ENCODE results near the gene PARL.

The PARL gene, protein sequence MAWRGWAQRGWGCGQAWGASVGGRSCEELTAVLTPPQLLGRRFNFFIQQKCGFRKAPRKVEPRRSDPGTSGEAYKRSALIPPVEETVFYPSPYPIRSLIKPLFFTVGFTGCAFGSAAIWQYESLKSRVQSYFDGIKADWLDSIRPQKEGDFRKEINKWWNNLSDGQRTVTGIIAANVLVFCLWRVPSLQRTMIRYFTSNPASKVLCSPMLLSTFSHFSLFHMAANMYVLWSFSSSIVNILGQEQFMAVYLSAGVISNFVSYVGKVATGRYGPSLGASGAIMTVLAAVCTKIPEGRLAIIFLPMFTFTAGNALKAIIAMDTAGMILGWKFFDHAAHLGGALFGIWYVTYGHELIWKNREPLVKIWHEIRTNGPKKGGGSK

DNA sequence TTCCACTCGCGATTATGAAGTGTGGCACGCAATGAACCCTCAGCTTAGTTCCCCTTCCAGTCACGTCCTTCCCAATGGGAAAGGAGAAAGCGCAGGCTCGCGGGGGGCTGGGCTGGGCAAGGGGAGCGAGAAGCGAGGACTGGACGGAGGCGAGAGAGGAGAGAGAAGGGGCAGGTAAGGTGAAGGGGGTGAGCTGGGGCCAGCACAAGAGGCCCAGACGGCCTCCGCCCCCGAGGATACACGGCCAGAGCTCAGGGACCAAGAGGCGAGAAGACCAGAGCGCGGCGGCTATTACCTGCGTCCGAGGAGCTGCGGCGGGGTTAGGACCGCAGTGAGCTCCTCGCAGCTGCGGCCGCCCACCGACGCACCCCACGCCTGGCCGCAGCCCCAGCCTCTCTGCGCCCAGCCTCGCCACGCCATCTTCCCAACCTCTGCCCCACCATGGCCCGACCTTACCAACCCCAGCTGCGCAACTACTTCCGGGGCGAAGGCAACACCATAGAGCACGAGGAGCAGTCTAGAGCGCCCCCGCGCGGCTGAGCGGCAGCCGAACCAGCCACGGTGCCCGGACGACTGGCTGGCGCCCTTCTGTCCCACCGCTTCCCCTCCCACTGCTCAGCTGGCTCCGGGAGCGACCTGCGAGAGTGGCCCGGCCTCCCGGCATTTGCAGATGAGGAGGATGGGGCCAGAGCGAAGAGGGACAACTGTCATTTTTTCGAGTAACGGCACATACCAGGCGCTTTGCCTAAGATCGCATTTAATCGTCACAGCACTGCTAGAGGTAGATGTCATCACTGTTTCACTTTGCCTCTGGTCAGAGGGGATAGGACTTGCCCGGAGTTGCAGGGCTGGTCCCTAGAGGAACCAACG is at the start of gene PARL:
TSS of gene PARL (minus strand) at position 454 of the 870 bp plus-strand sequence. CDS start at position 420, 34 bp downstream.
- in situ Hi-C loops (cut with MboI; ENCODE audit: low sequenced_read_pairs), result no loop called here

DNA sequence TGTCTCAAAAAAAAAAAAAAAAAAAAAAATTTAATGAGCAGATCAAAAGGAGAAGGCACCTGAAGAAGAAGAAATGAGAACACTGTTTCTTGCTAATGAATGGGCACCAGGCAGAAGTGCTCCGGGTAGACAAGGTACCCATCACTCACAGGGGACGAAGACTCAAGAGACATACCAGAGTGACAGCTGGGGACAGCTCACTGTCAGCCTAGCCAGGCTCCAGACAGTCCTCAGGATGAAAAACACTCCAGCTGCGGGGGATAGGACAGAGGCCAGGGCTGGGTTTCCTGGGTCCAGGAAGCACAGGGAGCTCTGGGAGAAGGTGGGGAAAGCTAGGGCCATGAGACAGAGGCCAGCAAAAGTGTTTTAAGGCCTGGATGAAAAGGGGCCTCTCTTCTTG is 48.5 kb upstream of the PARL start:
- in situ Hi-C loops (cut with MboI; ENCODE audit: low sequenced_read_pairs), result no loop called here

DNA sequence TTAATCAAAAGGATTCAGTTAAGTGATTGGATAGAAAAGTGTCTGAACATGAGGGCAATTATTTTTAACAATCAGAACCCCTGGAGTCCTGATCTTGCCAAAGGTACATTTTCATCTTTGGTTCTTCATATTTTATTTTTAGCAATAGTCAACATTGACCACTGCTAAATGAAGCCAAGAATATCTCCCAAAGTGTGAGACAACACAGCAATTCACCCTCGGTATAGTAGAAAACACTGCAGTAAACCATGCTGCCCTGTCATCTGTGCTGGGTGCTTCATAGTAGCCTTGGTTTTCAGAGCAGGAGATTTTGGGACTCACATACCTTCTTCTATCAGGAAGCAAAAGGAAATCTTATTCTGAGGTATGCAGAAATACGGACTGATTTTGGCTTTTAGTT is 47.2 kb upstream of the PARL start:
- in situ Hi-C loops (cut with MboI; ENCODE audit: low sequenced_read_pairs), result no loop called here

DNA sequence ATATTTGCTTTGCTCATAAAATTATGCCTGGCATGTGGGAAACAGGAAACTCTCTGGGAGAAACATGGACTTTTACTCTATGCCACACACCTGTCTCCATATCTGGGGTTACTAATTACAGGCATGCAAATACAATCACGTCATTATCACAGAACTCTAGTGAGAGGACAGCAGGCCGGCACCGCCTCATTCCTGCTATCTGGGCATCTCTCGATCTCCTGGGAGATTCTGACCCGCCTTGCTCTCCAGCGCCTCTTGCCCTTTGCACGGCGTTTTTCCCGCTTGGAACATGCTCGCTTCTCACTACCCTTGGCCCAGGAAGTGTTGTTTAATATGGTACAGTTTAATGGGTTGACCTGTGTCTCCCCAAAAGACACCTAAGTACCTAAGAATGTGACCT is 45.4 kb upstream of the PARL start:
- in situ Hi-C loops (cut with MboI; ENCODE audit: low sequenced_read_pairs), result no loop called here

DNA sequence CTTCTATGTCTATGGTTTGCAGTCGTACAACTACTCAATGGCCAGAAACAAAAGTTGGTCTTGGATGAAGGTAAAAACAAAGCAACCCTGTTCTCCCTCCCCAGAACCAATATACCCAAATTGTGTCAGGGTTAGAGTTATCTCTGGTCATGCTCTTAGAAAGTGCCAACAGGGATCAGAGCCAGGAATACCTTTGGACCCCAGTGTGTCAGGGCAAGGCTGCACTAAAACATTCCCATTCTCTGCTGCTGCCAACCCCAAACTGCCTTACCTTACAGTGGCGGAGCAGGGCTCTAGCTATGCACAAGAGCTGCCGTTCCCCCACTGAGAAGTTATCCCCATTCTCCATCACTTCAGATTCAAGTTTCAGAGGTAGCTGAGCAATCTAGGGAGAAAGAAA is 42.4 kb upstream of the PARL start:
- in situ Hi-C loops (cut with MboI; ENCODE audit: low sequenced_read_pairs), result no loop called here

DNA sequence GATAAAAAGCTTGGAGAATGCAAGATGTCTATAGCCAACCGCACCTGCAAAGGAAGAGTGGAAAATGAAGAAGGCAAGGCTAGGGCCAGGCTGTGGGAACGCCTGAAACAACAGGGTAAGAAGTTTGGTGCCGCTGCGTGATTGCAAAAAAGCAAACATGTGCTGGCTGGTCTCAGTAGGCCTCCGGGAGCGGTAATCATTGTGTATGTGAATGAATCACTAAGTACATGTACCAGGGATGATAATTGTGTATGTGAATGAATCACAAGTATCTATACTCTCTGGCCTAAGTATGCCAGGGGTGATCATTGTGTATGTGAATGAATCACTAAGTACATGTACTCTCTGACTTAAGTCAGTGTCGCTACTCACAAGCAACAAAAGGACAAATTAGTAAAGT is 40.3 kb upstream of the PARL start:
- in situ Hi-C loops (cut with MboI; ENCODE audit: low sequenced_read_pairs), result no loop called here

DNA sequence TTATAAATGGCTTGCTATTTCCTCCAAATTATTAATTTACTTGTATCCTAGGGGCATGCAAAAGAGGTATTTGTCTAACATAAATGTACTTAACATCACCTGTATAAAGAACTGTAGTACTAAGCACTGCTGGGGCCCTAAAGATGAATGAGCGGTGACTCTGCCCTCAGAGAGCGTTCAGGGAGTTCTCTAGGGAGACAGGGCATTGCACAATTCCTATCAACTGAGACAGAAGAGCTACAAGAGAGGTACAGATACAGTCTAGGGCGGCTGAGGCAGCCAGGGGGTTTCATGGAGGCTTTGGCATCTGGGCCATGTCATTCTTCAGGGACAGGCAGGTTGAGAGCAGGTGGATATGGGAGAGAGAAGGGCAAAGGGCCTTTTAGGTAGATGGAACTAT is 39.9 kb upstream of the PARL start:
- in situ Hi-C loops (cut with MboI; ENCODE audit: low sequenced_read_pairs), result no loop called here

DNA sequence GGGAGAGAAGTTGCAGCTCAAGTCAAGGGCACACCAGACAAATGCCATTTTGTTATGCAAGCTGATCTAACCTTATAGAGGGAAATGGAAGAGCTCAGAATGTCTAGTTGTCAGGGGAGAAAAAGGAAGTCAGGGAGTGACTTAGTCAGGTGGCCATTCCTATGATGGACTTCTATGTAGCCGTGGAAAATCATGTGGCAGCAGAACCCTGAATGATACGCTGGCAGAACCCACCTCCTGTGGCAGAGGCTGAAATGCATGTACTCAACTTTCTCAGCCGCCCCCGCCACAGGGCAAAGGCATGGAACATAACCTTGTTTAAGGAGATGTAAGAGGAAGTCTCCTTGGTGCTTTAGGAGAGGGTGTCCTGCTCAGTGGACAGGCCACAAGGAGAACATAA is 37.7 kb upstream of the PARL start:
- in situ Hi-C loops (cut with MboI; ENCODE audit: low sequenced_read_pairs), result no loop called here

DNA sequence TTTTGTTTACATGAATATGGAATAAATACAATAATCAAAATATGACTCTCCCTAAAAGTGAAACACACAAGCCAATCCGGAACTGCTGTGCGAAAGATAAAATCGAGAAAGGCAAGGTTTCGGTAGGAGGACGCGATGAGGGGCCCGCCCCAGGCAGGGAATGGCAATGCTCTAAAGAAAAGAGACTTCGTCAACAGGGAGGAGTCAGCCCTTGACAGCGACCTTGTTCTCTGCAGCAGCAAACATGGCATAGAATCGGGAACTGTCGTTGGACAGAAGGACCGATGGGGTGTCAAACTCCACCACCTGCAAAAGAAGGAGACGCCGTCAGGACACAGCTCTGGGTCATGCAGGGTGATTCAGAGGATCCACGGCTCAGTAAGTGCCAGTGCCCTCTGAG is 36.4 kb upstream of the PARL start:
- in situ Hi-C loops (cut with MboI; ENCODE audit: low sequenced_read_pairs), result no loop called here

DNA sequence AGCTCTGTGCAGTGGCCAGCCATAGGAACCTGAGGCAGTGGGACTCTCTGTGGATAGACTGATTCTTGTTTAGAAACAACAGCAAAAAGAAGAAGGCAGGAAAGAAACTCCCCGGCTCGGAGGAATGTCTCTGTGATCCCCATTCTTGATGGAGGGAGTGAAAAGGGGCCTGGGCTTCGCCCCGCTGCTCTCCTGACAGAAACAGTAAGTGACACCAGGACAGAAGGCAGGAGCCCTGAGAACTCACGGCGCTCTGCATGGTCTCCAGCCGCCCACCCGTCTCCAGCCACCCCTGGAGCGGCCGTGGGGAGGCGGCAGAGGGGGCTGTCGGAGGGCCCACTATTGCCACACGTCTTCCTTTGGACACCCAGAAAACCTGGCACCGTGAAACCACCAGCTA is 35.7 kb upstream of the PARL start:
- in situ Hi-C loops (cut with MboI; ENCODE audit: low sequenced_read_pairs), result no loop called here

DNA sequence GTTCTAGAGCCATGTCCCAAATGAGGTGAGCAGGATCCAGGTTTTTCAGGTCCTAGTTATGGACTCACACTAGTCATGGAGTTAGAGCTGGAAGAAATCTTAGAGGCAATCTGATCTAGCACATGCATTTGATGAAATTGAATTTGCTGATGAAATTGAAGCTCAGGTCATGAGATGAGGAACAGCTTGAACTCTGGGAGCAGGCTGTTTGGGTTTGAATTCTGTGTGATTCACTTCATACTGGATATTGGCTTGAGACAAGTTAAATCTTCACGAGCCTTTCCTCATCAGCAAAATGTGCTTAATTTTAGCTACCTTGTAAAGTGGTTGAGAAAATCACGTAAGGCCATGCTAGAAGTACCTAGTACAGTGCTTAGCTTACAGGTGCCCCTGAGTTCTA is 33.5 kb upstream of the PARL start:
- in situ Hi-C loops (cut with MboI; ENCODE audit: low sequenced_read_pairs), result no loop called here

DNA sequence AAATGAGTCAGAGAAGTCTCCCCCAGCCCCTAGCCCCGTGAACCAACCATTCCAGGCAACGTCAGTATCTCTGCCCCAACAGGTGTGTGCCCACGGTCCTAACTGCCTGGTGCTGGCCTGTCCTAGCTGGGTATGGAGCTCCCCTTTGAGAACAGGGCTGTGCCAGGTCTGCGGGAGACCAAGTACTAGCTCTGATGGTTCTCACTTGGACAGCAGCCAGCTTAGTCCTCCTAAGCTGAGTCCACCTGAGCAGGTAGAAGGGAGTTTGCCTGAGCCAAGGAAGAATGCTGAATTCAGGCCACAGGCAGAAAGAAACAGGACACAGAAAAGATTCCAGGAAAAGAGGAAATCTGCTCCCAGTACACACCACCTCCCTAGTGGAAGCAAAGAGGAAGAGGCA is 33.1 kb upstream of the PARL start:
- in situ Hi-C loops (cut with MboI; ENCODE audit: low sequenced_read_pairs), result no loop called here

DNA sequence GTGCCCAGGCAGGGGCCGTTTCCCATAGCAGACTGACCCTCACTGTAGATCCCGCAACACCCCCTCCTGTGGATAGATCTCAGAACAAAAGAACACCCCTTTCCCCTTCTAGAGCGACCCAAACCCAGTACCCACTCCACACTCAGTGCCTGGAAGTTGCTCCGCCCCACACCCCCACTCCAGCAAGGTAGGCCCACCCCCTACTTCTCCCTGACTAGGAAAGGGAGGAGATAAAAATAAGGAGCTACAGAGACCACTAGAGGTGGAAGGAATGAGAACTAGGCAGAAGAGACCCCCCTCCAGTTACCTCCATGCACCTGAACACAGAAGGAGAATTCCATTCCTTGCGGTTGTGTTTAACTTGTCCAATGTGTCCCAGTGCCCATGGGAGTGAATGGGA is 30.2 kb upstream of the PARL start:
- in situ Hi-C loops (cut with MboI; ENCODE audit: low sequenced_read_pairs), result no loop called here

DNA sequence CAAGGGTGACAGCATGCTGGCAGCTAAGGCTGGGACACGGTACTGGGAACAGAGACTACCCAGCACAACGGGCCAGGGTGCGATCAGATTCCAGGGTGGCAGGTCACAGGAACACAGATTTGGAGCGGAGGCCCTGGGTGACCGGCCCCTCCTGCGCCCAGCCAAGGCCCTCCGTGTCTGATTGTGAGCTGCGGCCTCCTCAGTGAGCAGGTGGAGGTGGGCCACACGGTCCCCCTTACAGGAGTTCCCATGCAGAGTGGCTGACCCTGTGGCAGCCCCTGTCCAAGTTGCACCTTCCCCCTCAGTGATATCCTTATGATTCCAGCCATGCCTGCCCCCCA is 28.9 kb upstream of the PARL start:
- in situ Hi-C loops (cut with MboI; ENCODE audit: low sequenced_read_pairs), result no loop called here

DNA sequence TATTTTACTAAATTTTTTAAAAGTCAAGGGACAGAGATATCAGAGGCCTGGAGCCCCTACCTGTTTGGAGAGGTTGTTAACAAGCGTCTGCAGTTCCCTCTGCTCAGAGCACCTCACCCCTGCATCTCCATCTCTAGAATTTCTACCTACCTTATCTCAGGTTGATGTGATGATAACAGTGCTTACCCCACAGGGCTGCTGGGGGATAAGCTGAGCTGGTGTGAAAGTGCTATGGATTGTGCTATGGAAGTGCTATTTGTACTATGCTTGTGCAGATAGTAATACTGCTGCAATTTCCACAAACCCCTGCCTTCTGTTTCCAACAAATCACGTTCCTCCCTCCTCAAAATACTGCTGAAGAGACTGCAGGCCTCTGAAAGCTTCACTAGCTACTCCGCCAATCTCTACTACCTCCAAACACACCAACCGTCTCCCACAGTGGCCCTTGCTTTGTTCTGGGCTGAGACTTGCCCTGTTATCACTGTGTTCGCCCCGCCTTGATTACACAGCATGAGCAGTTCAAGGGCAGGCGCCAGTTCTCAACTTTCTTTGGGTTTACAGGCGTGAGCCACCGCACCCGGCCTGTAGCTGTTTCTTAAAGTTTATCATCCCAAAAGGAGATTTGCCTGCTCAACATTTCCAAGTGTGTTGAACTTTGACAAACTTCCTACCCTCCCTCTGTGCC is 28.4 kb upstream of the PARL start:
- in situ Hi-C loops (cut with MboI; ENCODE audit: low sequenced_read_pairs), result no loop called here

DNA sequence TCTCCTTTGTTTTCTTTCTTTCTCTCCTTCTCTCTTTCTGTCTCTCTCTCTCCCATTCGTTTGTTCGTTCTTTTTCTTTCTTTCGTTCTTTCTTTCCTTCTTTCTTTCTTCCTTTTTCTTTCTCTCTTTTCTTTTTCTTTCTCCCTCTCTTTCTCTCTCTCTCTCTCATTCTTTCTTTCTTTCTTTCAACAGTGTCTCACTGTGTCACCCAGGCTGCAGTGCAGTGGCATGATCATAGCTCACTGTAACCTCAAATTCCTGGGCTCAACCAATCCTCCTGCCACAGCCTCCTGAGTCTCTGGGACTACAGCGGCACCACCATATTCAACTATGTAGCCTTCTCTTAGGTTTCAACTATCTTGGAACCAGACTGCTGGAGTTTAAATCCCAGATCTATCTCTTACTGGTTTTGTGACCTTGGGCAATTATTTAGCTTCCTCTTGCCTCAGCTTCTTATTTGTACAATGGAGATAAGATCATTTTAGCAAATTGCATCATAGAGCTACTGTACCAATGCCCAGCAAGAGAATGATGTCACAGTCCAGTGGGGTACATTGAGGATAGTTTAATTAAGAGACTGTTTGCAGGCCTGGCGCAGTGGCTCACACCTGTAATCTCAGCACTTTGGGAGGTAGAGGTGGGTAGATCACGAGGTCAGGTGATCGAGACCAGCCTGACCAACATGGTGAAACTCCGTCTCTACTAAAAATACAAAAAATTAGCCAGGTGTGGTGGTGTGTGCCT is 27.3 kb upstream of the PARL start:
- in situ Hi-C loops (cut with MboI; ENCODE audit: low sequenced_read_pairs), result no loop called here

DNA sequence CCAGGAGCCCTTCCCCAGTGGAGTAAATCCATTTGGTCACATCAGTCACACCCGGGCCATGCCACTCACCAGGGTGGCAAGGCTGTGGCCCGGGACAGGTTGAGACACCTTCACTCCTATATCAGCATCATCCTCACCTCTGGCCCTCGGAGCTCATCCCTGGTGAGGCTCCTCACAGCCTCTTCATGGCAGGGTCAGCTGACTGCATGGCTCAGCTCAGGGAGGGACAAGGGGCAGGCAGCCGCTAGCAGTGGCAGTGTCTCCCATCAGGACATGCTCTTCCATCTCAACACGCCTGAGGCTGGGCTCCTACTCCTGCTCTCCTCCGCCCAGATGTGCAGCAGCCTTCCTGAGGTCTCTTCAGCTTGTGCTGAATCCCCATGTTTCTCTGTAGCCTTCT is 26.4 kb upstream of the PARL start:
- in situ Hi-C loops (cut with MboI; ENCODE audit: low sequenced_read_pairs), result no loop called here

DNA sequence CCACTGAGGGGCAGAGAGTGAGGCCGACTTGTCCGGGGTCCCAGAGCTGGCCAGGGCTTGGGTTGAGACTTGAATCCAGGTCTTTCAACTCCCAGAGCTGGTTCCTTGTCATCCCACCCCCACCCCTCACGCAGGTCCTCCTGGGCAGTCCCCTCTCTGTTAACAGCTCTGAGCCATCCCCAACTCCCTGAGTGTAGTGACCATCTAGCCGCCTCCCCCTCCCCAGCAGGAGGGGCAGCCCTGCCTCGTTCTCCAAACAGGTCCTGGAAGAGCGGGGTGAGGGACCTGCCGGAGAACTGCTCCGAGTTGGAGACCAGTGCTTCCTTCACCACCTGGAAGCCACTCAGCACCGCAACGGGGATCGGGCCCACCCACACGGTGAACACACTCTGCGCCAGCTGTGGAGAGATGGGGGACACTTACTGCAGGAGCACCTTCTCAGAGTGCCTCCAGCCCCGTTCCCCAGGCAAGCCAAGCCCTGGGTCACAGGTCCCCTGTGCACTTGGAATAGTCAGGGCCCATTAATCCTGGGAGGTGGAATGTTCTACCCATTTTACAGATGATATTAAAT is 24.4 kb upstream of the PARL start:
- in situ Hi-C loops (cut with MboI; ENCODE audit: low sequenced_read_pairs), result no loop called here

DNA sequence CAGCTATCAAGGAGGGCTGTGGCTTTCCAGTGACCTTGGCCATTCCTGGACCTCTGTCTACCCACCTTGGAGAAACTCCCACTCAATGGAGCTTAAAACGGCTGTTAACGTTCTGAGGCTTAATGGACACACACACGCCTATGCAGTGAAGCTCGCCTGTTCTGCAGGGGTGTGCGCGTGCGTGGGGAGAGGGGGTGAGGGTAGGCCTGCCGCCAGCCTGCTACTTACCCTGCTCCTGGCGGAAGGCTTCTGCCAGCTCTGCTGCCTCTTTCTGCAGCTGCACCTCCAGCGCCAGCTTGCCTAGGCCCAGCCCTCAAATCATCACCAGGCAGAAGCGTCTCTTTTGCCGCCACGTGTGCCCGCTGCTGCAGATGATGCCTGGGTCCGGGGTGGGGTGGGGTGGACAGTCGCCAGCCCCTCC is 23.2 kb upstream of the PARL start:
- in situ Hi-C loops (cut with MboI; ENCODE audit: low sequenced_read_pairs), result no loop called here

DNA sequence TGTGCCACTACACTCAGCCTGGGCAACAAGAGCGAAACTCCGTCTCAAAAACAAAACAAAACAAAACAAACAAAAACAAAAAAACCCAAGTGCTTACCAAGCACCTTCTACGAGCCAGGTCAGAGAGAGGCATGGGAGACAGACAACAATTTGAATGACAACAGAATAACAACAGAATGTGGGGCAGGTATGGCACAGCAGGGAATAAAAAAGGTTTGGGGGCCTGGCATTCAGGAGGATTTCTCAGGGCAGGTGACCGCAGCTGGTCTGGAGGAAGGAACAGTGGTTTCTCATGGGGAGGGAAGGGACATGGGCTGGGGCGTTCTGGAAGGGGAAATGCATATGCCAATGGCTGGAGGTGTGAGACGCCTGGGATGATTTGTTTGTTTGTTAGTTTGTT is 22.5 kb upstream of the PARL start:
- in situ Hi-C loops (cut with MboI; ENCODE audit: low sequenced_read_pairs), result no loop called here

Data from hTERT RPE-1 (cell line).